Neural cell (in vitro differentiated cells): ENCODE data around the gene KIF20B. TPM values are rescaled to one million over a fixed set of nuclear protein-coding genes. Genes with fewer than 3 reads are reported as not detected.

Experiments used
- H2AFZ ChIP-seq: fragments of 200-600, 300-800 bp; sonication (generic), shearing (Covaris generic); 2 replicates; pipeline ENCODE4 v1.6.0; 2014; ENCODE audit warnings: low read depth, mild to moderate bottlenecking, antibody characterized with exemption, low read length, moderate library complexity
- H3F3A ChIP-seq: fragments of 200-600 bp; shearing (Covaris generic); 2 replicates; pipeline ENCODE4 v1.6.1; 2016; ENCODE audit warnings: mild to moderate bottlenecking, moderate library complexity, mixed read lengths, antibody characterized with exemption, low read length; ENCODE audit not compliant: insufficient read depth, poor library complexity, severe bottlenecking
- H3K27ac ChIP-seq: fragments of 200-600, 300-800 bp; sonication (generic), shearing (Covaris generic); 2 replicates; pipeline ENCODE4 v1.5.1; 2014; ENCODE audit warnings: mild to moderate bottlenecking, low read length, moderate library complexity
- H3K27me3 ChIP-seq: fragments of 300-800, 200-600 bp; sonication (generic), shearing (Covaris generic); 2 replicates; pipeline ENCODE4 v1.6.0; 2014; ENCODE audit warnings: mild to moderate bottlenecking, low read depth, low read length, moderate library complexity; ENCODE audit not compliant: insufficient read depth
- H3K36me3 ChIP-seq: fragments of 300-800, 200-600 bp; sonication (generic), shearing (Covaris generic); 2 replicates; pipeline ENCODE4 v1.5.1; 2014; ENCODE audit warnings: mild to moderate bottlenecking, antibody characterized with exemption, low read length, moderate library complexity; ENCODE audit not compliant: insufficient read depth
- H3K4me2 ChIP-seq: fragments of 300-800, 200-600 bp; sonication (generic), shearing (Covaris generic); 2 replicates; pipeline ENCODE4 v1.6.0; 2014; ENCODE audit warnings: mild to moderate bottlenecking, low read length
- H3K4me3 ChIP-seq: fragments of 300-800, 200-600 bp; sonication (generic), shearing (Covaris generic); 2 replicates; pipeline ENCODE4 v1.5.1; 2014; ENCODE audit warnings: mild to moderate bottlenecking, low read length, moderate library complexity
- H3K79me2 ChIP-seq: fragments of 200-600 bp; shearing (Covaris generic); replicated peaks from 2 replicates; pipeline ENCODE4 v1.6.0; 2014; ENCODE audit warnings: mild to moderate bottlenecking, low read length, moderate library complexity; ENCODE audit not compliant: insufficient read depth
- H3K9ac ChIP-seq: fragments of 300-800, 200-600 bp; sonication (generic), shearing (Covaris generic); 2 replicates; pipeline ENCODE4 v1.6.1; 2016; ENCODE audit warnings: mild to moderate bottlenecking, low read length, mixed read lengths
- H3K9me2 ChIP-seq: fragments of 200-600 bp; shearing (Covaris generic); 2 replicates; pipeline ENCODE4 v1.6.1; 2016; ENCODE audit warnings: mild to moderate bottlenecking, low read length, mixed read lengths; ENCODE audit not compliant: insufficient read depth
- H3K9me3 ChIP-seq: fragments of 200-600, 300-800 bp; sonication (generic), shearing (Covaris generic); 2 replicates; pipeline ENCODE4 v1.6.1; 2016; ENCODE audit warnings: mild to moderate bottlenecking, mixed run types, low read length, moderate library complexity, mixed read lengths
- H4K20me1 ChIP-seq: fragments of 200-600 bp; shearing (Covaris generic); 2 replicates; pipeline ENCODE4 v1.6.1; 2016; ENCODE audit warnings: mild to moderate bottlenecking, mixed run types; ENCODE audit not compliant: insufficient read depth
- CTCF ChIP-seq: fragments of 450-650 bp; IDR thresholded peaks from 2 replicates; pipeline ENCODE4 v1.5.1; 2014; ENCODE audit warnings: antibody characterized with exemption, mild to moderate bottlenecking, moderate library complexity; ENCODE audit not compliant: poor library complexity, severe bottlenecking
- EP300 ChIP-seq: fragments of 450-650 bp; conservative IDR thresholded peaks from 2 replicates; pipeline ENCODE4 v1.6.1; 2014; ENCODE audit warnings: antibody characterized with exemption, mild to moderate bottlenecking, moderate library complexity; ENCODE audit not compliant: poor library complexity, severe bottlenecking
- EZH2 ChIP-seq: fragments of 200-600, 300-800 bp; shearing (Covaris generic), sonication (generic); IDR thresholded peaks from 2 replicates; pipeline ENCODE4 v1.6.1; 2014; ENCODE audit warnings: antibody characterized with exemption, low read length, borderline replicate concordance, mild to moderate bottlenecking; ENCODE audit not compliant: insufficient read depth, poor library complexity, severe bottlenecking
- MXI1 ChIP-seq: fragments of 450-650 bp; conservative IDR thresholded peaks from 2 replicates; pipeline ENCODE4 v1.6.1; 2014; ENCODE audit warnings: antibody characterized with exemption, mild to moderate bottlenecking; ENCODE audit not compliant: poor library complexity, severe bottlenecking
- POLR2AphosphoS5 ChIP-seq: IDR thresholded peaks from 2 replicates; pipeline ENCODE4 v1.6.1; 2012
- RAD21 ChIP-seq: fragments of 450-650 bp; conservative IDR thresholded peaks from 2 replicates; pipeline ENCODE4 v1.6.1; 2014; ENCODE audit warnings: antibody characterized with exemption, mild to moderate bottlenecking, moderate library complexity
- REST ChIP-seq: IDR thresholded peaks from 2 replicates; pipeline ENCODE4 v1.6.1; 2012; ENCODE audit warnings: borderline replicate concordance
- SMC3 ChIP-seq: fragments of 450-650 bp; conservative IDR thresholded peaks from 2 replicates; pipeline ENCODE4 v1.6.1; 2014; ENCODE audit warnings: antibody characterized with exemption, mild to moderate bottlenecking, moderate library complexity; ENCODE audit not compliant: poor library complexity
- TAF1 ChIP-seq: IDR thresholded peaks from 2 replicates; pipeline ENCODE4 v1.6.1; 2012; ENCODE audit warnings: low read depth
- polyA plus RNA-seq: library from polyadenylated mRNA; depleted of rRNA; stranded (reverse); fragments of >200 nt; gene quantifications from 2 replicates; pipeline ENCODE4 v1.2.3, GENCODE V29; 2014

Gene KIF20B
- polyA plus RNA-seq, 1 donor from 2014 or later: 3.9 TPM

GRCh38 chr10:89683883-89684282 lies 17.5 kb upstream of the KIF20B start:
- H4K20me1 ChIP-seq: no peaks in the 10 kb centered on the region
- H3K9me3 ChIP-seq: no peaks in the 10 kb centered on the region
- no peak overlapping the region for H2AFZ ChIP-seq
- no peaks in the 10 kb centered on the region for H3F3A ChIP-seq
- H3K4me2 ChIP-seq: no peak overlapping the region
- no peaks in the 10 kb centered on the region for H3K36me3 ChIP-seq
- TF ChIP-seq EP300: no peak
- TF ChIP-seq RAD21: no peak
- TF ChIP-seq TAF1: no peak
- no peak for TF ChIP-seq SMC3
- TF ChIP-seq MXI1: no peak
- no peak for TF ChIP-seq POLR2AphosphoS5
- TF ChIP-seq REST: no peak
- TF ChIP-seq CTCF: no peak
- TF ChIP-seq EZH2: no peak
- no peaks in the 10 kb centered on the region for H3K9me2 ChIP-seq
- H3K79me2 ChIP-seq: no peaks in the 10 kb centered on the region
- no peak overlapping the region for H3K9ac ChIP-seq
- H3K27ac ChIP-seq: no peak overlapping the region
- H3K4me3 ChIP-seq: no peak overlapping the region
- no peaks in the 10 kb centered on the region for H3K27me3 ChIP-seq

DNA sequence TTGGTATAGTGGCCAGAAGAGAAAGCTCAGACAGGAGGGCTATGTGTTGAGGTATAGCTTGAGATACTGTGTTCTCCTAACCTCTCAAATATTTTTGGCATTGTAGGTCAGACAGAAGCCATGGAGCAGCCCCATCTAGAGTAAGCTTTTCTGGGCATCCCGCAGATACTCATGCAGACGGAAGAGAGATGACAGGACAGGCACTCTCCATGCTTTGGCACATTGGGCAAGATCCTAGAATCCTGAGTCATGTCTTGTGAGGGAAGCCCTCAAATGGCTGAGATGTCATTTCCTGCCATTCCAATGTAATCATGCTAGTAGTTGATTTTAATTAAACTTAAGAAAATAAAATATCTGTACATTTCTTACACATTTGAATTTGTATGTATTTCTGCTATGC lies 16.8 kb upstream of the KIF20B start:
- Histone ChIP-seq H3K79me2 (no peaks in the 10 kb centered on the region), H3K36me3 (no peaks in the 10 kb centered on the region), H4K20me1 (no peaks in the 10 kb centered on the region), H3K9me2 (no peaks in the 10 kb centered on the region), H3K27ac (no peak overlapping the region), H2AFZ (no peak overlapping the region), H3K4me2 (no peak overlapping the region), H3K4me3 (no peak overlapping the region), H3F3A (no peaks in the 10 kb centered on the region), H3K27me3 (no peaks in the 10 kb centered on the region), H3K9ac (no peak overlapping the region), H3K9me3 (no peaks in the 10 kb centered on the region)
- TF ChIP-seq MXI1: no peak
- no peak for TF ChIP-seq RAD21
- TF ChIP-seq SMC3: no peak
- TF ChIP-seq CTCF: no peak
- no peak for TF ChIP-seq EZH2
- TF ChIP-seq TAF1: no peak
